SKM-1 treated with dmso at 0.1 percent for 144 hours (cell line): ENCODE measurements around the gene SRRM4.
"Not testable (repeated sequence)": the region's sequence is repeated elsewhere in the genome, so short reads cannot be mapped to it uniquely, and the experiment has no call there.

Experiments
- DNase-seq: peaks from one replicate; lab custom pipeline; 2025; ENCODE audit not compliant: unreplicated experiment; lab: John Stamatoyannopoulos, UW

SRRM4 gene

DNA sequence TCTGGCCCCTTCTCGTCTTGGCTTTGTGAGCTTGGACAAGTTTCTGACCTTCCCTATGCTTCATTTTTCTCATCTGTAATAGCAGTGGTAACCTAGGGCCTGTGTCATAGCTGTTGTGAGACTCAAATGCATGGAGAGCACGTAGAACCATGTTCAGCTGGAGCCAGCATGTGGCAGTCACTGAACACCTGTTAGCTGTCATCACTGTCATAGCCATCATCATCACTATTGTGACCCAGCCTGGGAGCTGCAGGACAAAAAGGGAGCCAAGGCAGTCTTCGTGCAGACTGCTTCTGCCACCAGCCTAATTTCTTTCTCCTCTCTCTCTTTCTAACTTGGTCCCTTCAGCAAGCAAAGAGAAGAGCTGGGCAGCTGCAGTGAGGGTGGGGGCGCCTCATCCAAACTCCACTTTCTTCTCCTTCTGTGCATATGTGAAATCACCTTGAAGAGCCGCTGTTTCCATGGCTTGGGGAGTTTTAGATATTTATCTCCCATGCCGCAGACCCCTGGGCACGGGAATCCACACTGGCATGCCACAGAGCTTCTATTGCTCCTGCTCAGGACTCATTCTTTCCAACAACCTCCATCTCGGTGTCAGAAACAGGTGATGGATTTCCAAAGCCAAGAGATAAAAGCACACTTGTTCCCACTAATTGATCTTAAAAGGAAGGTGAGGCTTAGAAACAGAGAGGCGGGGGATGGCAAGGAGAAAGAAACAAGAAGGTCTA lies 87.0 kb downstream of the SRRM4 start:
- DNase-seq = no peak

DNA sequence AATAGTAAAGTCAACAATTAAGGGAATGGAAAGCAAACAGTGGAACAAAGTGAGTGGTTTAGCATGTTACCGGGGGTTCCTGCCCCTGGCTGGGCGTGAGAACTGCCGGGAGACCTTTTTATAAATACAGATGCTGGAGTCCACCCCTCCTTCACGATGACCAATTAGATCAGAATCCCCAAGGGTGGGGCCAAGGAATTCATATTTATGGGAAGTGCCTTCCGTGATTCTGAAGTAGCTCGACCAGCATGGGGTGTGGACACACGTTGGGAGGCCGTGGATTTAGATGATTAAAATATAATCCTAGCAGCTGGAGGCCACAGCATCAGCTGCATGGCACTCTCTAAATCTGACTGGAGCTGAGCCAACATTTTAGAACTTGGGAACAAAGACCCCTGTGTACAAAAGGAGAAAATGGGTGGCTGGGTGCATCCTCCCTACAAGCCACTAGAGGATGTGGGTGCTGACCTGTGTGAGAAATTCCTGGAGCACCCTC lies 87.9 kb downstream of the SRRM4 start:
- DNase-seq = no peak

DNA sequence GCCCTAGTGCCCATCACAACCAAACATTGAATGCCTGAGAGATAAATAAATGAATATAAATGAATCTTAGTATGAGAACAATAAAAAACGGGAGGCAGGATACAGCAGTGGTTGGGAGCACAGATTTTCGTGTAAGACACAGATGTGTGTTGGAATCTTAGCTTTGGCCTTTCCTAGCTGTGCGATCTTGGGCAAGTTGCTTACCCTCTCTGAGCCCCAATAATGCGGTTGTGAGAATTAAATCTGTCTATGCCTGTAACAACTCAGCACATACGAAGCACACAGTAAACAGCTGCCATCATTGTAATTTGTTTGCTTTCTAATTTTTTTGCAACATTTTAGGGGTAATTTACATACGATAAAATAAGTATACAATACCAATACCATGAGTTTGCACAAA lies 89.8 kb downstream of the SRRM4 start:
- no peak for DNase-seq

DNA sequence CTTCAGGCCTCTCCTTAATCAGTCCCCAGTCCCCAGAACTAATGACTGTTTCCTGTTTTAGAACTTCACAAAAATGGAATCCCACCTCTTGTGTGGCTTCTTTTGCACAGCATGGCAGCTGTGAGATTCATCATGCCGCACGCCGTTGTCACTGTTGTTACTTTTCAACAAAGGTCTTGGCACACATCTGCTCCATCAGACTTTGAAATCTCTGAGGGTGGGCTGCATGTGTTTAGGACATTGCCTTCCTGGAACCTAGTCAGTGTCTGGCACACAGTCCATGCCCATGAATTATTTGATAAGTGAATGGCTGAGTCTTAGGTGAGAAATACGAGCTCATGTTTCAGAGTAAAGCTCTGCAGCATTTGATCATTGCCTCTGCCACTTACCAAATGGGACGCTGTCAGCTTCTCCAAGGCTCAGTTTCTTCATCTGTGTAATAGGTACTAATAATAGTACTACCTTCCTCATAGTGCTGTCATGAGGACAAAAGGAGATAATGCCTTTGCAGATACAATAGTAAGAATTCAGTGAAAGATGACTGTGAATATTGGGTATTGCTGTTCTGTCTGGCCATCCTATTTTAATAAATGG lies 90.4 kb downstream of the SRRM4 start:
- DNase-seq = no peak

DNA sequence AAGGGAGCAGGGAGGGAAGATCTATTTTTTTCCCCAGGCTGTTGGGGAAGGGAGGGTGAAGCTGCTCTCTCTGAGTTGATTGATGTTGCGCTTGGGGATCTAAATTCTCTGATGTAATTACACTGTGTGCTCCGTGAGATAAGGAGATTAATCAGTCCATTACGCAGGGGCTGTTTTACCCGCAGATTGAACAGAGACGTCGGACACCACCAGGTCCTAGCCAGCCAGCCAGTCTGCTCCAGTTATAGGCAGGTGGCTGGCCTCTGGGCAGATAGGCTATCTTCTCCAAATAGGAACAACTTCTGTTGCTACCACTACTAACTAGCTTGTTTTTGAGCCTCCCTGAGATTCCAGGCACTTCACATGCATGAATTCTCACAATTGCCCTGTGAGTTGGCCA lies 91.1 kb downstream of the SRRM4 start:
- DNase-seq = no peak

DNA sequence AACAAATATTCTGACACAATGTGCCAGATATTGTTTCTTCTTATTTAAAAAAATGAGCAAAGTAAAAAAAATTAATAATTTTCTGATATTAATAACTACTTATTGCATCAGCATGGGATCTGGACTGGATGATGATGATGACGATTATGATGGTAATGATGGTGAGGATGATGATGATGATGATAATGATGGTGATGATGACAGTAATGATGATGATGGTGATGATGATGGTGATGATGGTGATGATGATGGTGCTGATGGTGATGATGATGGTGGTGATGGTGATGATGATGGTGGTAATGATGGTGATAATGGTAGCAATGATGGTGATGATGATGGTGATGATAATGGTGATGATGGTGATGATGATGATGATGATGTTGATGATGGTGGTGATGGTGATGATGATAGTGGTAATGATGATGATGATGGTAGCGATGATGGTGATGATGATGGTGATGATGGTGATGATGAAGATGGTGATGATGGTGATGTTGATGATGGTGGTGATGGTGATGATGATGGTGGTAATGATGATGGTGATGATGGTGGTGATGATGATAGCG lies 94.0 kb downstream of the SRRM4 start:
- DNase-seq = no peak

DNA sequence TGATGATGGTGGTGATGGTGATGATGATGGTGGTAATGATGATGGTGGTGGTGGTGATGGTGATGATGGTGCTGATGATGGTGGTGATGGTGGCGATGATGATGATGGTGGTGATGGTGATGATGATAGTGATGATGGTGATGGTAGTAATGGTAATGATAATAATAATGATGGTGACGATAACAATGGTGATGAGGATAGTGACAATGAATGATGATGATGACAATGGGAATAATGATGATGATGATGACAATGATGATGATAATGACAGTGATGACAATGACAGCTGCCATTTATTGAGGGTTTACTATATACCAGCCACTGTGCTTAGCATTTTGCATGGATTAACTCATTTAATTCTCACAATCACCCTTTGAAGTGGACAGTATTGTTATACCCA lies 94.6 kb downstream of the SRRM4 start:
- no peak for DNase-seq

DNA sequence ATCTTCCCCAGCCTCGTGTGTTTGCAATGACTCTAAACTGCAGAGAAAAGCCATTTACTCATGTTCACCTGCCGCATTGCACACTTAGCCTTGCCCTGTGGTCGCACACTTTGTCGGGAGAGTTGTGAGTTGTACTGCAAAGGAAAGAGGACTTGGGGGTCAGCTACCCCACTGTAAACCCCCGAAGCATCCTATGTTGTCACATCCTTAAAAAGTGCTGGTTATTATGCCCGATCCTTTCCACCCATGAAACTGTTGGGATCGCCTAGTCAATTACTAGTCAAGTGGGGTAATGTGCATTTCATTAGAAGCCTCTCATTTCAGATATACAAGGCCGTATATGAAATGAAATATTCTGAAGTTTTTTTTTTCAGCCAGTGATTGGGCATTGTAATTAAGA lies 98.2 kb downstream of the SRRM4 start:
- DNase-seq = no peak

DNA sequence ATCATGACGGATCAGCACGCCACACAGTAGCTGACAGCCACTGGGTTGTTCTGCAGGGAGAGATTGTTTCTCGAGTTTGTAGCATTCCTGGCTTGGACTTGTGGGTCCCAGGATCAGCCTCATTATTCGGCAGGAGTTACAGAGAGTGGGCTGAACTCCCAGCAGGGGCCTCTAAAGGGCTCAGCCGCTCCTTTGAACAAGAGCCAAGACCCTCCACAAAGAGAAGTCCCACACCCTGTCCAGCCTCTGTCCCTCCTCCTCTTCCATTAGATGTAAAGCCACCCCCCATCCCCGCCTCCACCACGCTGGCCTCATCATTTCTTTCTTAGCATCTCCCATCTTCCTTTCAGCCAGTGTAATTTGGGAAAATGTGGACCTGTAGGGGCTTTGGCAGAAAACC lies 100.7 kb downstream of the SRRM4 start:
- no peak for DNase-seq

DNA sequence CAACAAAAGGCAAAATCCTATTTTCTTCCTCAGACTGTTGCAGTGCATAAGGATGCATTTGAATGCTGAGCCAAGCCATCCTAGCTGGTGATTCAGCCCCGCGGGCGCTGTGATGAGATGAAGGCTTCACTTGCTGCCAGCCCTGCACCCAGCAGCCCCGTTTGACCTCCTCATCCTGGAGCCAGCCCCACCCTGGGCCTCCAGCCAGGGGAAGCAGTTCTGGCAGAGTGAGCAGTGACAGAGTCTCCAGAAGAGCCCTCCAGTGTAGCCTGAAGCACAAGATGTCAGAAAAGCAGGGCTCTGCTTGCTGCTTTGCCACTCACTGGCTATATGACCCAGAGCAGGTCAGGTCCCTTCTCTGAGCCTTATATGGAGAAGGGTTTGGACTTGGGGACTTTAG lies 101.2 kb downstream of the SRRM4 start:
- DNase-seq = no peak

DNA sequence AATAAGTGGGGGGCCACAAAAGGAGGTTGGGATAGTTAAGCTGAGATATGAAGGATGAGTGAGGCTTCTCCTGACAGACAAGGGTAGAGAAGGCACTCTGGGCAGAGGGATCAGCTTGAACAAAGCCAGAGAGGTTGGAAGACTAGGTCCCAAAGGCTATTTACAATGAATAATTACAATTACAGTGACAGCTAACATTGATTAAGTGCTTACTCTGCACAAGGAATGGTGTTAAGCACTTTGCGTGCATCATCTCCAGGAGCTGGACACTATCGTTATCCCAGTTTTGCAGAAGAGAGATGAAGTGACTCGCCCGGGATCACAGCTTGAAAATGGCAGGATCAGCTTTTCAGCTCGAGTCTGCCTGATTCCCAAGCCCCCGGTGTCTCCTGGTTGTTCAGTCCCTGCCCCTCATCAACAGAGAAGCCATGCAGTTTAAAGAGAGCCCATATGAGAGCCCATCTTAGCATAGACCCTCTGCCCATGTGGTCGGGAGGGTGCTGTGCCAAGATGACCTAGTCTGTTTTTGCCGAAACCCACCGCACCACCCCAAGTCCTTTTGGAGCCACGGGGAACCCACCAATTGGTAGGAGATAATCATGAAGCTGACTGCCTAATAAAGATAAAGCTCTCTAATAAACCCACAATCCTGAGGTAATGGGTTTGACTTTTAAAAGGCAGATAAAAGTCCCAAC lies 107.5 kb downstream of the SRRM4 start:
- no peak for DNase-seq

DNA sequence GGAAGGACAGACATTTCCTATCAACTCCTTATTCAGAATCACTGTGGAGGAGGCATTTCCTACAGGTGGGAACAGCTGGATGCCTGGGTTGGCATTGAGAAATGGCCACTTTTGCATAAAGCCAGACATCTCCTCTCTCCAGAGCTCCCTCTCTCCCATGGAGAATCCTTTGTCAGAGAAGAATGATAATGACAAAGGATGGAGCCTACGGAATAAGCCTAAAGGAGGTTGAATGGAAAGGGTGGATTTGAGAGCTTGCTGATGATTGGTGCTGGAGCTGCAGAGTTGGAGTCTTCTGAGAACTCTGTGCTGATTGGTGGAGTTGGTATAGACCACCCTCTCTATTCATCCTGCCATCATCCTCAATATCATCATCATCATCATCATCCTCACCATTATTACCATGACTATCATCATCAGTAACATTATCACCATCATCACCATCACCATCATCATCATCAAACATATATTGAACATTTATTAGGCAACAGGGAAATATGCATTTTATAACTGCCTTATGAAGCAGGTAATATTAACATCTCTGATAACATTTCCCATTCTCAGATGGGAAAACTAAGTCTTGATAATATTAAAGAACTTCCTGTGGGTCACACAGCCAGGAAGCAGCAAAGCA lies 108.2 kb downstream of the SRRM4 start:
- DNase-seq = no peak

DNA sequence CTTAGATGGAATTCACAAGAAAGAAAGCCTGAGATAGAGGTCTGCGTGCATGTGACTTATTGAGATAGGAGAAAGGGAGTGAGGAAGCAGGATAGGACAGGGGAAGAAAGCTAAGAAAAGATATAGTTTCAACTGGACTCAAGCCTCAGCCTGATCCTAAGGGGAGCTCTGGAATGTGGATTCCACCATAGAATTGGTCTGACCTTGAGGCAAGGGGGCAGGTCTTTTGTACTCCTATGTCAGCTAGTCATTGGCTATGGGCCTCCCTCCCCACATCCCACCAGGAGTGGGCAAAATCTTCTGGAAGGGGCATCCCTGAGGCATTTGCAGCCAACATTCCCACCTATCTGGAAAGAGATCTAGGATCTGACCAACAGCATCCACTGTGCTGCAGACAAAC lies 108.9 kb downstream of the SRRM4 start:
- no peak for DNase-seq

DNA sequence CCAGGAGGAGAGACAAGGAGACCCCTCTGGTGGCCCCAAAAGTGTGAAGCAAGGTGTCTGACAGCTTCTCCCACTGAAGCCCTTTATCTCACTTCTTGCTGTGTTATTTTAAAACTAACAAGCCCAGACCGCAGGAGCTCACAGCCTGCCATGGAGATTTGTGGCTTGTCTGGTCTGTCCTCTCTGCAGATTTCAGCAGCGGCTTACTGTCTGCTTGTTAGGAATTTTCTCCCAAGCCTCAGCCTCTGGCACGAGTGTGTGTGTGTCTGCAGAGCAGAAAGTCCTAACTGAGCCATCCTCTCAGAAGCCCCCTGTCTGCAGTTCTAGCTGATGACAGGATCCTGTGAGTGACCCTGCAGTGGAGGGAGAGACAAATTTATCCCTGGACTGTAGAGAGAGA lies 109.5 kb downstream of the SRRM4 start:
- DNase-seq = no peak

DNA sequence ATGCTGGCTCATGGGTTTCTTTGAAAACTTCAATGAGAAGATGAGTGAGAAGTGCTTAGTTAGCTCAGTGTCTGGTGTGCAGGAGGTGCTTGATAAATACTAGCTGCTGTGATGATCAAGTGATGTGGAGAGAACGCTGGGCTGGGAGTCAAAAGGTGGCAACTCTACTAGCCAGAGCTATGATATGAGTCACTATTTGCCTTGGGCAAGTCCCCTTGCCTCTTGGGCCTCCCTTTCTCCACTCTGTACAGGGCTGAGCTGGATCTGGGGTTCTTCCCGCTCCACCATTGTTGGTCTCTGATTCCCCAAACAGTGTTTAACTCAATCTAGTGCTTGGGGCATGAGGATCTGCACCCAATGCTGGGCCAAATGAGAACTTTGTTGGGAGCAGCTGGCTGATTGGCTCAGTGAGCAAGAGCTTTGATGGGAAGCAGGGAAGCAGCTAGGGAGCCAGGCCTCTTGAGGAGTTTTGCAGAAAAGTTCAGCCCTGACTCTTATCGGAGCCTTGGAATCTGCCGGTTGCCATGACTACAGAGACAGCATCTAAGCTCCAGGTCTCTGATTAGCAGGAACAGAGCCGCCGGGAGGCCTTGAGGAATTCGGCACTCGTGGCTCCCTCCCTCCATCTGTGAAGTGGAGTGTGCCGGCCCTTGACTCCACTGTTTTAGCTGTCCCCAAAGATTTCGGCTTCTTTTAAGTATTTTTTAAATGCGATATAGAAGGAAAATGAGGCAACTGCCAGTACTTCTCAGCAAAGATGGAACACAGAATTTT lies 115.3 kb downstream of the SRRM4 start:
- DNase-seq = no peak

DNA sequence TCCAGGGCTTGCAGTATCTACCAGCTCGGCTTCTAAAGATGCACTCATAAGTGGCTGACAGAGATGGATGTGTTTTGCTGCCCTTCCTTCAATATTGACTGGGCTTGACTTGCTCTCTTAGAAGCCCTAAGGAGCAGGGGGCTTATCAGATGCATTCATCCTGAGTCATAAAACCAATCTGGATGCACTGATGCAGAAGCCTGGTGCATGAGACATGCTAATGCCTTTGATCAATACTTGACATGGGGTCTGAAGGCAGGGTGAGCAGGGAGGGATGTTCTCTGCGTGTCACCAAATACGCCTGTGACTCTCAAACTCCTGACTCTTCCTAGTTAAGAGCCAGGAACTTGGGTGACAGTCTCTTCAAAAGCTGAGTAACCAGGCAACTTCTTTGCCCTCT lies 119.6 kb downstream of the SRRM4 start:
- no peak for DNase-seq

DNA sequence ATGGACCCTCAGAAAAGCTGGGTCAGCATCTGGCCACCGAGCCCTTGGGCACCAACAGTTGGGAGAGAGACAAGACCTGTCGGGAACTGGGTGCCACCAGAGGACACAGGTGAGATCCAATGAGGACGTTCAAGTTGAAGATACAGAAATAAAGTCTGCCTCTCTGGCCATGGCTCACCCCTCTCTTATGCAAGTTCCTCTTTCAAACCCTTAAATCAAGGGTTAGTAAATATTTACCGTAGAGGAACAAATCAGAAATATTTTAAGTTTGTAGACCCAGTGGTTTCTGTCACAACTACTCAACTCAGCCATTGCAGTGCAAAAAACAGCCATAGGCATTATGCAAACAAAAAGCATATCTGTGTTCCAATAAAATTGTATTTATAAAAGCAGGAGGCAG lies 120.9 kb downstream of the SRRM4 start:
- DNase-seq = no peak

DNA sequence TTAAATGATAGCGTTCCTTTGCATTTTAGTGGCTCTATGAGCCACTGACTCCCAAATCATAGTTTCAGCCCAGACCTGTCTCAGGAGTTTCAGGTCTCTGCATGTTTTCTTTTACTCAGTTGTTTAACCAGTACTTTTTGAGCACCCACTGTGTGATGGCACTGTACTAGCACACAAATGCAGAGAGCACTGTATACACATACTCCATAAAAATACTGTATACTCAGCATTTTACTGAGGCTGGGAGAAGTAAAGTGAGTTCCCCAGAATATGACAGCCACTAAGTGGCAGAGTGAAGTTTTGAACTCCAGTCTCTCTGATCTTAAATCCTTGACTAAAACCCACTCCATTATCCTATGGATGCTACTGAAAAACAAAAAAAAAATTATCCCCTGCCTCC lies 121.4 kb downstream of the SRRM4 start:
- no peak for DNase-seq

DNA sequence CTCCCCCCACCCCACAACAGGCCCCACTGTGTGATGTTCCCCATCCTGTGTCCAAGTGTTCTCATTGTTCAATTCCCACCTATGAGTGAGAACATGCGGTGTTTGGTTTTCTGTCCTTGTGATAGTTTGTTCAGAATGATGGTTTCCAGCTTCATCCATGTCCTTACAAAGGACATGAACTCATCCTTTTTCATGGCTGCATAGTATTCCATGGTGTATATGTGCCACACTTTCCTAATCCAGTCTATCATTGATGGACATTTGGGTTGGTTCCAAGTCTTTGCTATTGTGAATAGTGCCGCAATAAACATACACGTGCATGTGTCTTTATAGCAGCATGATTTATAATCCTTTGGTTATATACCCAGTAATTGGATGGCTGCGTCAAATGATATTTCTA lies 123.6 kb downstream of the SRRM4 start:
- DNase-seq = not testable (repeated sequence)

DNA sequence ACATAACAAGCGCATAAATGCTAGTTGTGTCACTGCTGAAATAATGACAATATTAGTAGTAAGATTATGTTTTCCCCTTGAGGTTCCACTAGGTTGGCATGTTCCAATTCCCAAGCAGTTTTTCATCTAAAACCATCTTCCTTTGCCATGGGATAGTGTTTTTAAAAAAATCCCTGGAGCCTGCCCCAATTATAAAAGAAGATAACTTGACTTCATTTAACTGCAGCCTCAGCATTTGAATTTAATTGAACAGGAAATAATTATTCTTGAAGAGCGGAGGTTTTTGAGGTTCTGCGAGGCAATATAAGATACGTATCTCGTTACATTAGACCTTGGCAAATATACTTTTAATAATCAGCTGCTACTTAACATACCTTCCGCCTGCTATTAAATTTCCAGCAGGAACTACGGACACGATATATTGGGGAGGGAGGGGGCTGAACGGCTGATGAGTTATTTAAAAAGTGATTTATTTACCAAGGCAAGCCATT lies 132.2 kb downstream of the SRRM4 start:
- DNase-seq = no peak

DNA sequence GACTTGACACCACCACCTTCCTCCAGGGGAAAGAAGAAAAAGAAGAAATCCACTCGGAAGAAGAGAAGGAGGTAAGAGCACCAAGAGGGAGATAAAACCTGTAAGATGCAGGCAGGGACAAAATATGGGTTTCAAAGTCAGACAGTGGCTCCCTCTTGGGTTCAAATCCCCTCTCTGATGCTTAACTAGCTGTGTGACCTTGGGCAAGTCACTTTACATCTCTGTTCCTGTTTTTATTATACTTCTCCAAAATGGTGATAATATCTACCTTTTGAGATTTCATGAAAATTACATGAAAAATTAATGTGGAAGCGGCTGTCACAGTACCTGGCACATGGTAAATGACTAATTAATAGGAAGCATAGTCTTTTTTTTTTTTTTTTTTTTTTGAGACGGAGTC lies 133.0 kb downstream of the SRRM4 start:
- no peak for DNase-seq
